Mammary epithelial cell (primary cell): ENCODE measurements around the gene FBXL16.

Source experiments
- EZH2 ChIP-seq: IDR thresholded peaks from 2 replicates; pipeline ENCODE4 v1.6.1; 2012; ENCODE audit warnings: low read length, inconsistent platforms, borderline replicate concordance
- TF ChIP-seq, protein P1 (sequence below), 2 donors: IDR thresholded peaks in 1 of 2; conservative IDR thresholded peaks in 1 of 2; 2 replicates each; pipeline ENCODE4 v1.5.1; 2011 to 2012; ENCODE audit warnings: inconsistent platforms in 2 of 2, low read length in 2 of 2, mild to moderate bottlenecking in 2 of 2, control low read depth in 1 of 2, low read depth in 1 of 2; ENCODE audit not compliant: insufficient read depth in 1 of 2; ENCODE audit errors: extremely low read depth in 1 of 2

DNA sequence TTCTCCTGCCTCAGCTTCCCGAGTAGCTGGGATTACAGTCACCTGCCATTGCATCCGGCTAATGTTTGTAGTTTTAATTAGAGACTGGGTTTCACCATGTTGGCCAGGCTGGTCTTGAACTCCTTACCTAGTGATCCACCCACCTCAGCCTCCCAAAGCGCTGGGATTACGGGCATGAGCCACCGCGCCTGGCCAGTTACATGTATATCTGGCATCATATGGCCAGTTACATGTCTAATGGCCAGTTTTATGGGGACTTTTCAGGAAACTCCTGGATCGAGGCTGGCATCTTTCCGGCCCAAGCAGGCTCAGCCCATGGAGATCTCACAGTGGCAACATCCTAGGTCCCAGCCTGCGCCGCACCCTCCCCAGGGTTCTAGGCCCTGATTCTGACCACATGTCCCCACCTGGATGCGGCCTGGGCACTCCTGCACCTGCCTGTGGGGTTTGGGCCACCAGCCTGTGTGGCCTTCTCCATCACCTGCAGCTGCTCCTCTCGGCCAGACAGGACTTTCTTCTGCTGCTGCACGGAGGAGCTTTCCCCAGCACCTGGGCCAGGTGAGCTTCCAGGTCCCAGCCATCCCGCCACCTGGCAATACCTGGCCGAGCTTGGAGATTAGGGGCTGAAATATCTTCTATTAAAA is 36.5 kb upstream of the FBXL16 start:
- TF ChIP-seq, protein P1, sequence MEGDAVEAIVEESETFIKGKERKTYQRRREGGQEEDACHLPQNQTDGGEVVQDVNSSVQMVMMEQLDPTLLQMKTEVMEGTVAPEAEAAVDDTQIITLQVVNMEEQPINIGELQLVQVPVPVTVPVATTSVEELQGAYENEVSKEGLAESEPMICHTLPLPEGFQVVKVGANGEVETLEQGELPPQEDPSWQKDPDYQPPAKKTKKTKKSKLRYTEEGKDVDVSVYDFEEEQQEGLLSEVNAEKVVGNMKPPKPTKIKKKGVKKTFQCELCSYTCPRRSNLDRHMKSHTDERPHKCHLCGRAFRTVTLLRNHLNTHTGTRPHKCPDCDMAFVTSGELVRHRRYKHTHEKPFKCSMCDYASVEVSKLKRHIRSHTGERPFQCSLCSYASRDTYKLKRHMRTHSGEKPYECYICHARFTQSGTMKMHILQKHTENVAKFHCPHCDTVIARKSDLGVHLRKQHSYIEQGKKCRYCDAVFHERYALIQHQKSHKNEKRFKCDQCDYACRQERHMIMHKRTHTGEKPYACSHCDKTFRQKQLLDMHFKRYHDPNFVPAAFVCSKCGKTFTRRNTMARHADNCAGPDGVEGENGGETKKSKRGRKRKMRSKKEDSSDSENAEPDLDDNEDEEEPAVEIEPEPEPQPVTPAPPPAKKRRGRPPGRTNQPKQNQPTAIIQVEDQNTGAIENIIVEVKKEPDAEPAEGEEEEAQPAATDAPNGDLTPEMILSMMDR (conservative IDR thresholded peaks at IDR 0.05 in 1 of 2, IDR thresholded peaks at IDR 0.05 in 1 of 2; ENCODE audit: extremely low read depth in 1 of 2, insufficient read depth in 1 of 2, low read depth in 1 of 2, low read length in 2 of 2), result no peak
- no peak for TF ChIP-seq EZH2
